GM10266 (cell line): ENCODE data around the gene CLDN5.

Source experiments
- DNase-seq: peaks from one replicate; pipeline ENCODE4 v3.0.0; 2012; ENCODE audit errors: extremely low spot score
- TF ChIP-seq, protein P1 (sequence below): IDR thresholded peaks from 2 replicates; pipeline ENCODE4 v1.5.1; 2012; ENCODE audit warnings: mild to moderate bottlenecking, low read depth; ENCODE audit not compliant: control insufficient read depth, insufficient read depth; ENCODE audit errors: missing control alignments

The CLDN5 gene

DNA sequence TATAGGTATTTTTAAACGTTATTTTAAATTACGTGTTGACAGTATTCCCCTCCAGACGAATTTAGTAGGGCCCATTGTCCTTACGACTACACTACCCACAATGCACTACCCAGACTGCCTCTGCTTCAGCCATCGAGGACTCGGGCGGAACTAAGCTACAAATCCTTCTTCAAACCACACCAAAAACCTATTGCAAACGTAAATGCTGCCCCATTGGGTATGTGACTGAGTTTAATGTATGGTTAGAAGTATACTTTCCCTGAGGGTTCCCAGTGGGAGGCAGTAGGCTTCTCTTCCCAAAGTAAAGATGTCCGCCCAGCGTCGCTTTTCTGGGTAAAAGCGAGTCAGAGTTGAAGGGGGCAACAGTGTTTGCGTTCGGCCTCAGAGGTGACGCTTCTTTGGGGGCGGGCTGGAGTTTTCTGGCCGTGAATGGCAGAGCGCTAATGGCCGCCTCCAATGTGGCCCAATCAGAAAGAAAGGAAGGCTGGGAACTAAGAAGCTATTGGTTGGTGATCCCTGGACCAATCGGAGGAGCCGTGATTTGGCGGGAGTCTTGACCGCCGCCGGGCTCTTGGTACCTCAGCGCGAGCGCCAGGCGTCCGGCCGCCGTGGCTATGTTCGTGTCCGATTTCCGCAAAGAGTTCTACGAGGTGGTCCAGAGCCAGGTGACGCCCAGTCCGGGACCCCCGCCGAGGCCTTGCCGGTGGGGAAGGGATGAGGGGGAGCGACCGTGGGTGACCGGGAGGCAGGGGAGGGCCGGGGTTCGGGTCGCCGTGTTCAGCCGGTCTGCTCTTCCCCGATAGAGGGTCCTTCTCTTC, 44.6 kb downstream of the CLDN5 start, which contains the start of gene CDC45:
Gene CDC45 (plus strand): TSS at position 566 of the 818 bp plus-strand sequence. CDS start 49 bp downstream, at position 615.
- peak; percentile 97 for DNase-seq
- TF ChIP-seq, protein P1, sequence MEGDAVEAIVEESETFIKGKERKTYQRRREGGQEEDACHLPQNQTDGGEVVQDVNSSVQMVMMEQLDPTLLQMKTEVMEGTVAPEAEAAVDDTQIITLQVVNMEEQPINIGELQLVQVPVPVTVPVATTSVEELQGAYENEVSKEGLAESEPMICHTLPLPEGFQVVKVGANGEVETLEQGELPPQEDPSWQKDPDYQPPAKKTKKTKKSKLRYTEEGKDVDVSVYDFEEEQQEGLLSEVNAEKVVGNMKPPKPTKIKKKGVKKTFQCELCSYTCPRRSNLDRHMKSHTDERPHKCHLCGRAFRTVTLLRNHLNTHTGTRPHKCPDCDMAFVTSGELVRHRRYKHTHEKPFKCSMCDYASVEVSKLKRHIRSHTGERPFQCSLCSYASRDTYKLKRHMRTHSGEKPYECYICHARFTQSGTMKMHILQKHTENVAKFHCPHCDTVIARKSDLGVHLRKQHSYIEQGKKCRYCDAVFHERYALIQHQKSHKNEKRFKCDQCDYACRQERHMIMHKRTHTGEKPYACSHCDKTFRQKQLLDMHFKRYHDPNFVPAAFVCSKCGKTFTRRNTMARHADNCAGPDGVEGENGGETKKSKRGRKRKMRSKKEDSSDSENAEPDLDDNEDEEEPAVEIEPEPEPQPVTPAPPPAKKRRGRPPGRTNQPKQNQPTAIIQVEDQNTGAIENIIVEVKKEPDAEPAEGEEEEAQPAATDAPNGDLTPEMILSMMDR: no peak

DNA sequence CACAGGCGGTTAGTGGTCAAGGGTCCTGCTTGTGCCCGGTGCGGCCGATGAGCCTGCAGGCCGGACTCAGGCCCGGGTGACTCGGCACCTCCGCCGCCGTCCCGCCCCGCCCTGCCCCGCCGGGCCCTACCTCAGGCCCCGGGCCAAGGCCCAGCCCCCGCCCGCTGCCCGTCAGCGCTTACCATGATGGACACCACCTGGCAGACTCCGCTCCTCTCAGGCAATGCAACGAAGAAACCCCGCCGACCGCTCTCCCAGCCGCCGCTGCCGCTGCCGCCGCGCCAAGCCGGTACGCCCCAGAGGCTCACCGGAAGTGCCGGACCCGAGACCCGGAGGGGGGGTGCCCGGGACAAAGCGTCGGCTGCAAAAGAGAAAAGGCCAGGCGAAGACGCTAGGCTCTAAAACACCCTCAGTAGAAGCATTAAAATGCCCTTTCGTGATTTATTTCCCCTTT, 45.3 kb downstream of the CLDN5 start, which contains the start of gene UFD1:
Gene UFD1 (minus strand): TSS at position 293 of the 454 bp plus-strand sequence. CDS start 108 bp downstream, at position 185.
- peak; percentile 83 for DNase-seq
- TF ChIP-seq, protein P1: no peak

DNA sequence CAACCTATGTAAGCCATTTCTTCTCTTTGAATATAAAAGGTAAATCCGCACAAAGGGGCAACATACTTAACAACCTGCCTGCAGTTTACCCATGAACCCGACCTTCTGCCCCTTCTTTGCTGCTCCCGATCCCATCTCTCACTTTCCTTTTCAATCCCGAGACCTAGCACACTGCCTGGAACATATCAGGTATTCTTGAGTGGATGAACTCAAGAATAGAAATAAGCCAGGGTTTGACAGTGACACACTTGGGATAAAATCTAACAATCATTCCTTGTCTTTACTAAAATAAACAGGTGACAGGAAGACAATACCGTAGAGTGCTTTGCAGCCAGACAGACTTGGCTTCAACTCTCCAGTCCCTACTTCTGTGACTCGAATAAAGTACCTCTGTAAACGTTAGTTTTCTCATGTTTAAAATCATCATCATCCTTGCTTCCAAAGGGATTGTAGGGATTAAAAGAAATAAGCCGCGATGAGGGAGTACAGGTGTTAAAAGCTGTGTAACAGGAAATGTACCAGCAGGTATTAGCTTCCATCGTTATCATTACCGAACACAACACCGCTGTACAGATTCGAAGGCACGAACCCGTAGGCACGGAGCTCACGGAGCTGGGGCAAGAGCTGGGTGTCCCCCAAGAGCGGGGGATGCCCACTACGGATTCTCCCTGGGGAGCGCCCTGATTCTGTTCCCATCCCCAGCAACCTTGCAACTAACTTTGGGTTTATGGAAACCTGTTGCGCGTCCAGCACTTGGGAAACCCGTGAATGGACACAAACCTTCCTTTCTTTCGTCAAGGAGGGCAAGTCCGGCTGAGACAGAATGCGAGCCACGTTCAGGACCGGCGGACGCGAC, 45.9 kb downstream of the CLDN5 start:
- DNase-seq: no peak
- TF ChIP-seq, protein P1: no peak

DNA sequence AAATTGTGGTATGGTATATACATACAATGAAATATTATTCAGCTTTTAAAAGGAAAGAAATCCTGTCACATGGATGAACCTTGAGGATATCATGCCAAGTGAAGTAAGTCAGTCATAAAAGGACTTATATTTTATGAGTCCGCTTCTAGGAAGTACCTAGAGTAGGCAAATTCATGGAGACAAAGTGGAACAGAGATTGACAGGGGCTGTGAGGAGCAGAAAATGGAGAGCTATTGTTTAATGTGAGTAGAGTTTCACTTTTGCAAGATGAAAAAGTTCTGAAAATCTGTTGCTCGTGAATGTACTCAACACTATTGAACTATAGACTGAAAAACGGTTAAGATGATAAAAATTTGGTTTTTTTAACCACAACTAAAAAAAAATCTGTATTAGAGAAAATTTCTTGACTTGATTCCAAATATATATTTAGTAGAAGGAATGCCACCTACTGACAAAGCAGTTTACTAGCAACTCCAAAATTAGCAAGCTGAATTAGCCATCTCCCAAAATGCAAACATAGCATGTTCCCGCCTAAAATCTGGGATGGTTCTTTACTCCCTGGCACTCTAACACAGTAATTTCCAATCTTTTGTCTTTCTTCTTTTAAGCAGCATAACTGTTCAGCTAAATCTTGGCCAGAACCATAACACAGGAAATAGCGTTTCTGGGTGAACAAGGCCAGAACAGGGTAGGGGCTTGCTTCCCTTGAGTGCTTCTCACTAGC, 46.7 kb downstream of the CLDN5 start:
- DNase-seq: no peak
- TF ChIP-seq, protein P1: peak; percentile 54

GRCh38 chr22:19476023-19476422, 48.2 kb downstream of the CLDN5 start:
- TF ChIP-seq, protein P1: no peak
- no peak for DNase-seq

DNA sequence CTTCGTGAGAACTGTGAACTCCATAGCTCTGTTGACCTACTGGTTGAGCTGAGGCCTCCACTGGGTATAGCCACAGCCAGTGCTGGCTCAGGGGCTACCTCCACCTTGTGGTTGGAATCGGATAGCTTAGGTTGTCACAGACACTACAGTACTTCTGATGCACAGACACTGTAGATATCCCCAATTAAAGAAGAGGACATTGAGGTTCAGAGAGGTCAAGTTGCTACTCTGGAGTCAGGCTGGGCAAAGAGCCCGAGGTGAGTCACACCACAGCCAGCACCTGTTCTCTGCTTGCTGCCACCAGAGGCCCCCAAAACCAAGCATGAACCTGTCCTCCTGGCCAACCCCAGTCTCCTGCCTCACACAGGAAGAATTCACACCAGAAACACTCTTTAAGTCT, 50.6 kb downstream of the CLDN5 start:
- TF ChIP-seq, protein P1: no peak
- DNase-seq: no peak
